Fibroblast of skin of left quadriceps (primary cell): ENCODE results near the gene EIF2B1.

Experiments used
- DNase-seq, 2 experiments: peaks; one replicate each; pipeline ENCODE4 v3.0.0-alpha.2; 2013; ENCODE audit warnings: low read depth in 2 of 2

EIF2B1 gene

DNA sequence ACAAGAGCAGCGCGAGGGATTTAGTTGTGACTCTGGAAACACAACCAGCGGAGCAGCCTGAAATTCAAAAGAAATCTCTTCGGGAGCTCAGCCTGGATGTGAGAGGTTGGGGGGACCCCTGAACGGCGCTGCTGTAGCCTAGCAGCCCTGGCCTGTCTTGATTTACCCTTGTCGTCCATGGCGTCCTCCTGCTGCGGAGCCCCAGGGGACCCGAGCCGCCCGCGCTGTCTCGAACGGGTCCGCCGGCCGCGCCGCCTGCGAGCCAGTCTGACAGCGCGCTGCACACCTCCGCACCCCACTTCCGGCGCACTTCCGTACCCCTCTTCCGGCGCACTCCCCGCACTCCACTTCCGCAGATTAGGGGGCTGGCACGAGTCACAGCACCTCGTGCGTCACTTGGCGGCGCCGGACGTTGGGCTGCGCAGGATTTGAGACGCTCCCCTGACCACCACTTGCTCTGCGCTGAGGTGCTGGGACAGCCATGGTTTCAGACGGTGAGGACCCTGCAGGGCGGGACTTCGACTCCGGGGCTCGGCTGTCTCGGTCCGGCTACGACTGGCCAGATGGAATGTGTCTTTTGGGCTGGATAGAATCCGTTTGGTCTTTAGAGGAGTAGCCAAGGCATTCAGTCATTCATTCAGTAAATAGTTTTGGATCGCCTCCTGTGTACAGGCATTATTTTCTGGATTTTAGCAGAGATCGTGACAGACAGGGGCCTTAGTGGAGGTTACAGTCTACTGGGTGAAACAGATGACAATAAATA lies at the start of gene EIF2B1, which contains the start of gene GTF2H3:
EIF2B1 (minus strand) TSS at position 308 of the 763 bp plus-strand sequence; CDS start at position 179, 129 bp downstream.
GTF2H3 (plus strand) TSS at position 451 of the 763 bp plus-strand sequence; CDS start at position 482, 31 bp downstream.
- peak; percentile 88 to 90 for DNase-seq

DNA sequence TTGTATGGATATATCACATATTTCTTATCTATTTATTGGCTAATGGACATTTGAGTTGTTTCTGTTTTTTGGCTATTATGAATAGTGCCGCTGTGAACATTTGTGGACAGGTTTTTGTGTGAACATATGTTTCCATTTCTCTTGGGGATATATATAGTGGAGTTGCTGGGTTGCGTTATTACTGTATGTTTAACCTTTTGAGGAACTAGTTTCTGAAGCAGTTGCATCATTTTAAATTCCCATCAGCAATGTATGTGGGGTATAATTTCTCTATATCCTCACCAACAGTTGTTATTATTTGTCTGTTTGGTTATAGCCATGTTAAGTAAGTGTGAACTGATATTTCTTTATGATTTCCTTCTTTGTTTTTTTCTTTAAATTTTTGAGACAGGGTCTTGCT lies 48.1 kb upstream of the EIF2B1 start:
- no peak for DNase-seq

GRCh38 chr12:123678981-123679380 lies 45.5 kb upstream of the EIF2B1 start:
- no peak for DNase-seq

DNA sequence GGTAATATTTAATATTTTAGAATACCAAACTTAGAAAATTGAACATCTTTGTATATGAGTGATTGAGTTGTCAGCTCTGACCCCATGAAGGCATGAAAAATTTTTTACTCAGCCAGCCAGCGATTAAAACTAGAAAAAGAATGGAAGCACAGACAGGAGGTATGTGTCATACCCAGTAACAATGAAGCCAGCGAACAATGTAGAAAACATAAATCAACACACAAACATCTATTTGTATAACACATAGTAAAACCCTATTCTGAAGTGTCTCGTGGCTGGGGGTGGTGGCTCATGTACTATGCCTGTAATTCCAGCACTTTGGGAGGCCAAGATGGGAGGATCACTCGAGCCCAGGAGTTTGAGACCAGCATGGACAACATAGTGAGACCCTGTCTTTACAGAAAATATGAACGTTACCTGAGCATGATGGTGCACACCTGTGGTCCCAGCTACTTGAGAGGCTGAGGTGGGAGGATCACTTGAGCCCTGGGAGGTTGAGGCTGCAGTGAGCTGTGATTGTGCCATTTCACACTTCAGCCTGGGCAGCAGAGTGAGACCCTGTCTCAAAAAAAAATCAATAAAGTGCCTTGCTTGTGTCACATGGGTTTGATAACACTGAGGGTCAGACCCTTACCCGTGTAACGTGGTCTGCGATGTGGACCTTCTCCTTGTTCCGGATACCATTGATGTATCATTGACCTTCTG lies 43.3 kb upstream of the EIF2B1 start:
- DNase-seq: no peak

GRCh38 chr12:123675436-123675835 lies 42.0 kb upstream of the EIF2B1 start:
- DNase-seq: no peak

- no peak for DNase-seq
These were observed 38.4 kb upstream of the EIF2B1 start for GRCh38 chr12:123671876-123672275.

GRCh38 chr12:123670882-123671728 lies 37.6 kb upstream of the EIF2B1 start, which contains the start of gene TCTN2:
TCTN2 (plus strand) TSS chr12:123671113; CDS start chr12:123671241, 128 bp downstream.
- peak; percentile 75 to 77 for DNase-seq

DNA sequence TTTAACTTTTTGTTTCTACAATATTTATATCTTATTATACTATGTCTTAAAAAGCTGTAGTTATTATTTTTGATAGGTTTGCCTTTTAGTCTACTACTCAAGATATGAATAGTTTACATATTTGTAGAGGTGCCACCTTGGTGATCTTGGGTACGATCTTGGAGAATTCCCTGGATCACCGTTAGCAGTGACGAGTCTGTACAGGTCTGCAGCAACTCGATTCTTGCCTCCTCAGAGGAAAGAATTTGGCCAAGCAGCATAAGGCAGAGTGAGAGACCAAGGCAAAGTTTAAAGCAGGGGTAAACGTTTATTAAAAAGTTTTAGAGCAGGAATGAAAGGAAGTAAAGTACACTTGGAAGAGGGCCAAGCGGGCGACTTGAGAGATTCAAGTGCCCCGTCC lies 34.3 kb upstream of the EIF2B1 start:
- no peak for DNase-seq

- DNase-seq: peak; percentile 80 to 83
These were observed 26.7 kb upstream of the EIF2B1 start for GRCh38 chr12:123659996-123660727.

DNA sequence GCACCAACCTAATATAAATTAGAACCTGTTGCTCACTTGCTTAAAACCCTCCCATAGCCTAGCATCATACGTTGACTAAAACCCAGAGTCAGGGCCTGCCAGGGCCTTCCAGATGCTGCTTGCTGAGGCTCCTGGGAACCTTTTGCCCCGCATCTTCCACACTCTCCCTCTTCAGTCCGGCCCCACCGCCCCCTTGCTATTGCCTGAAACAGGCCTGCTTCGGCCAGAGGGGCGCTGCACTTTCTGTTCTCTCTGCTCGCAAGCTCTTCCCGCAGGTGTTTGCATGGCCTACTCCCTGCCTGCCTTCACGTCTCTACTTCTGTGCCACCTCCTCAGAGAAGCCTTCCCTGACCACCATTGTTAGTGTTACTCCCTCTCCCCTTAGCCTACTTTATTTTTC lies 23.7 kb upstream of the EIF2B1 start:
- no peak for DNase-seq

DNA sequence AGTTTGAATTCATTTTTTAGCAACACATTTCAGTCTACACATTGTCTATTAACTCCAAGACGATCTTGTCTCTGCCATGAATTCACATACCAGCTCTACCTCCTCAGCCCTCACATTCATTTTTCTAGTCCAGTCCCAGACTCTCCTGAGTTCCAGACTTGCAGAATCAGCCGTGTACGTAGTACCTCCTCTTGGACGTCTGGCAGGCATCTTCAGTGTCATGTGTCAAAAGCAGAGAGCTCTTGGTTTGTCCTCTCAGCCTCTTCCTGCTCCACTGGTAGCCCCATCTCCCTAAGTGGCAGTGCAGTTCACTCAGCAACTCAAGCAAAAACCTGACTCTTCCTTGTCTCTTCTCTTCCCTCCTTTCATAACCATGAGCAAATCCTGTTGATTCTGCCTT lies 22.9 kb upstream of the EIF2B1 start:
- DNase-seq: no peak

- DNase-seq: no peak
These were observed 21.9 kb upstream of the EIF2B1 start for GRCh38 chr12:123655420-123655819.

- no peak for DNase-seq
These were observed 20.7 kb upstream of the EIF2B1 start for GRCh38 chr12:123654129-123654701.

GRCh38 chr12:123648401-123648800 lies 14.9 kb upstream of the EIF2B1 start:
- DNase-seq: no peak

GRCh38 chr12:123645878-123646277 lies 12.4 kb upstream of the EIF2B1 start:
- DNase-seq: no peak

DNA sequence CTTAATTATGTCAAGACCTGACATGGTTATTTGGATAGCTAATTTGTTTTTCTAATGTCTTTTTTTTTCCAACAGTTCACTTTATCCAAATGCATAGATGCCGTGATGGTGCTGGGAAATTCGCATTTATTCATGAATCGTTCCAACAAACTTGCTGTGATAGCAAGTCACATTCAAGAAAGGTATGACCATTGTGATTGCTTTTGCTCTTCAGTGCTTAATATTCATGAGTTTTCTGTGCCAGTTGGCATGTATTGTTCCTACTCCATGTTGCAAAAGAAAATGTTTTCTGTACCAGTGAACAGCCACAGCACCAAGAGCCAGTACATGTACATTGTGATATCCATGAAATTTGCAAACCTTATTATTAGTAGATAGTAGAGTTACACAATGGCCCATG lies 11.9 kb upstream of the EIF2B1 start:
- DNase-seq: no peak

DNA sequence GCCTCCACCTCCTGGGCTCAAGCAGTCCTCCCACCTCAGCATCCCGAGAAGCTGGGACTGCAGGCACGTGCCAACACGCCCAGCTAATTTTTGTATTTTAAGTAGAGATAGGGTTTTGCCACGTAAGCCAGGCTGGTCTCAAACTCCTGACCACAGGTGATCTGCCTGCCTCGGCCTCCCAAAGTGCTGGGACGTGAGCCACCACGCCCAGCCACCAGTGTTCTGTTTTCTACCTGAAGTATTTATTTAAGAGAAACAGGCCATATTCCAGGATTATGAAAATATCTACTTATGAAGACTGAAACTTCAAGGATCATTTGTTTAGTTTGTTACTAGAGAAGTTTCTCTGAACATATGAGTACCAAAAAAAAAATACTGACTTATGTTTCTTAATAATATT lies 10.4 kb upstream of the EIF2B1 start:
- DNase-seq: no peak

GRCh38 chr12:123634142-123634561 lies 666 bp upstream of the EIF2B1 start:
- no peak for DNase-seq

DNA sequence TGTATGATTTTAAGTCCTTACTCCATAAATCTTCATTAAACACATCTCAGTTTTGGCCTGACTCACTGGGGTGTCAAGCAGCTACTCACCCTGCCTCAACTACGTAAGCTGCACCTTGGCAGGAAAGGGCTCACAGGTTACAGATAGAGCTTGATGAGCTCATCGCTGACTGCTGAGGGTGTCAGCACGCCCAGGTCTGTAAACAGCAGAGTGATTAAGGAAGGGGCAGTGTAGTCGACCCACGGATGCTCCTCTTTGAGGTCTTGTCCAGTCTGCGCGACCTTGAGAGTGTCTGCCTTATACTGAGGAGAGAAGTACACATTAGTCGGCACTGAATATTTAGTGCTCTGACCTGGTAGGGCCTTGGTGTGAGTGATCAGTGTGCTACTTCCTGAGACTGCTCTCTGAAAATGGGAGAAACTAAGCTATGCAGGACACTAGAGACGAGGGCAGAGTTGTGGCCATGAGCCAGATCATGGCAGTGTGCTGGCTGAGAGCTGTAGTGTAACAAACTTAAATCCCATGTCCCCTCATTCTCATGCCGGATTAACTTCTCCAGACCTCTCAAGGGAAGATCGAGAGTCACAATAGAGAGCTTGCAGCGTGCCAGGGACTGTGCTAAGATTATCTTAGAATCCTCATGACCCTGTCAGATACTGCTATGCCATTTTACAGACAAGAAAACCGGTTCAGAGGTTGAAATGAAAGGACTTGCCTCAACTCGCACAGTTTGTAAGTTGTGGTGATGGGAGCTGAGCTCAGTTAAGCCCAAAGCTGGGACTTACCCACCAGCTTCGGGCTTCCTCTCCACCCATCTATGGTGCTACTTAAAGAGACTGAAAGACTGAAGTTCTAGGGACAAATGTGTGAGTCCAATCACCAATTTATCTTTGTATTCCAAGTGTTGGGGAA lies 11.6 kb downstream of the EIF2B1 start:
- no peak for DNase-seq

DNA sequence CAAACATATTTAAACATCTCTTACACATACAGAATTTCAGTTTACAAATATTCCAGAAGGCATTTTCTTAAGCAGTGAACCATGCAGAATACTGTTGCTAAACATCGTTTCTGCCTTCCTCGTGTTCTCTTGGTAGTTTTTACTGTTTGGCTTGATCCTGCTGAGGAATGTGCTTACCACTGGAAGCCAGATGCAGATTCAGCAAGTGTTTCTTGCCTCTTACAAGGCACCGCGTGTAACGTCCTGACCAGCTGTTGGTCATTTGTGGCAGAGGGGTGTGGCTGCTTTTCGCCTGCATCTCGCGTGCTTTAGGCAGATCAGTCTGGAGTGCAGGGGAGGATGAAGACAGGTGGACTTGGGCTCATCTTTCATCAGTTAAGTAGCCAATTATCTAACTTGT lies 12.4 kb downstream of the EIF2B1 start:
- DNase-seq: no peak
